Activated CD8-positive, alpha-beta T cell treated with anti-CD3 and anti-CD28 coated beads for 36 hours (primary cell): ENCODE results near the gene MTCL1. TPM values are rescaled to one million over a fixed set of nuclear protein-coding genes. Genes with fewer than 3 reads are reported as not detected.

ENCODE experiments used
- ATAC-seq: fragments of 200-7000 bp; cut with Tn5 transposase; one replicate; pipeline ENCODE4 v1.10.0; 2021; ENCODE audit warnings: mild to moderate bottlenecking, moderate library complexity
- CTCF ChIA-PET: fragments of 350-600 bp; sonication (Branson Sonifier 250); formaldehyde crosslinking; loops from one replicate; lab custom pipeline; 2021; ENCODE audit warnings: antibody characterized with exemption; lab: Charles Lee
- POLR2A ChIA-PET: fragments of 350-600 bp; sonication (Branson Sonifier 250); formaldehyde crosslinking; loops from one replicate; lab custom pipeline; 2021; ENCODE audit warnings: antibody characterized with exemption; lab: Charles Lee
- DNase-seq: peaks from one replicate; pipeline ENCODE4 v3.0.0-alpha.2; 2020
- H3K27ac Mint-ChIP-seq: one replicate; pipeline ENCODE4 v1.8.0; 2021; ENCODE audit warnings: mild to moderate bottlenecking, mixed read lengths
- H3K27me3 Mint-ChIP-seq: one replicate; pipeline ENCODE4 v1.8.0; 2021; ENCODE audit warnings: mixed read lengths
- H3K36me3 Mint-ChIP-seq: one replicate; pipeline ENCODE4 v1.8.0; 2021; ENCODE audit warnings: low read depth, mixed read lengths
- H3K4me1 Mint-ChIP-seq: one replicate; pipeline ENCODE4 v1.8.0; 2021; ENCODE audit warnings: low read depth, mixed read lengths
- H3K4me3 Mint-ChIP-seq: one replicate; pipeline ENCODE4 v1.8.0; 2021; ENCODE audit warnings: mild to moderate bottlenecking, moderate library complexity, mixed read lengths
- H3K9me3 Mint-ChIP-seq: one replicate; pipeline ENCODE4 v1.8.0; 2021; ENCODE audit warnings: mixed read lengths
- intact Hi-C: fragments of 100-400 bp; cut with micrococcal nuclease; formaldehyde crosslinking; loops from one replicate; pipeline ENCODE4 v1.10.0; 2022
- total RNA-seq, 2 experiments: library from RNA; stranded (reverse); gene quantifications; one replicate each; pipeline ENCODE4 v1.2.3, GENCODE V29; 2021
- TF ChIP-seq, protein P1 (sequence below): fragments of 200-600 bp; IDR thresholded peaks from one replicate; pipeline ENCODE4 v1.8.0; 2022; ENCODE audit warnings: antibody characterized with exemption, mild to moderate bottlenecking

MTCL1 gene
- total RNA-seq, 2 experiments from 2014 or later, result 0.25 to 0.52 TPM

DNA sequence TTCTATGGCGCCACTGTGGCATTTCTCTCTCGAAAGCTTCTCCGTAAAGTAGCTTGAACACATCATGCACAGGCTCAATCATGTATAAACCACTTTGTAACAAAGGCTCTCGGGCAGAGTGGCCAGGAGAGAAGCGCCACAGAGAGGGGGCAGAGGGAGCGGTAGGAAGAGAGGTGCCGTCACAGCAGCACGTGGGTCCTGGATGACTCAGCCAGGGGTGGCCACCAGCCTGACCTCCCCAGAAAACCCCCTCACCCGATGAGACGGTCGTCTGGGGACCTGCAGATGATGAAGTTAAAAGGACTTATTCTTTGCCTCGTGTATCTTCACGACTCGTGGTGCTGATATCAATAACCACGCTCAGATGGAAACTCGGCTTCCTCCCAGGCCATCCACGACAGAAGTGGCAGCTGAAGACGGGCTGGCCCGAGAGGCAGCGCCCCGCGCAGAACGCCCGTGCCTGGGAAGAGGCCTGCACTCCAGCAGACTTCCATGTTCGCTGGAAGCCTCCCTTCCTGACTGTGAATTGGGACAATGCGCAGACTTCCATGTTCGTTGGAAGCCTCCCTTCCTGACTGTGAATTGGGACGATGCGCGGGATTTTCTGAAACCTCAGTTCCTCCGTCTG is 46.4 kb upstream of the MTCL1 start:
- H3K4me1 Mint-ChIP-seq, result no peaks in the 10 kb centered on the region

DNA sequence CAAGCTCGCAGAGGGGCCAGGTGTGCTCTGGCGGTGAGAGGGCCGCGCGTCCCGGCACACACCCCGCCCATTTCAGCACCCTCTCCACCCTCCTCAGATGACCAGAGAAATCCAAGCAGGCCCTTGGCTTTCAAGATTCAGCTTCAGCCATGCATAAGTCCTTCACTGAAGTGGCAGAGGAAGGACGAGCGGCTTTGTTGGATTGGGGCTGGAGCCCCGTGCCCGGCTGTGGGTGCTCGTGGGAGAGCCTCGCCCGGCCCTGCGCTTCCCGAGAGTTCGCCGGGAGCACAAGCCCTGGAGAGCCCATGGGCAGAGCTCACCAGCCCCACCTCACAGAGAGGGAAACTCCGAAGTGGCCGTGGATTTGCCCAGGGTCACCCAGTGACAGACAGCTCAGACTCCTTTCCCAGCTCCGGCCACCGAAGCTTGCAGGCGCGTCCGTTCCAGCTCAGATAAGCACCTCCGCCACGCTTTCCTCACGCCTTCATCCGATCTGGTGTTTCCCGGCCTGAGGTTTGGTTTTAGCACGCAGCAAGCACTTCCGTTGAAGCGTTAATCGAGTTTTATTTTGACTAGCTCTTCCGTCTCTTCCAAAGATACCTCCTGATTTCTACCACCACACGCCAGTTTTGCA is 45.6 kb upstream of the MTCL1 start:
- Mint-ChIP-seq H3K4me3 (no peak overlapping the region), H3K36me3 (no peaks in the 10 kb centered on the region), H3K9me3 (no peaks in the 10 kb centered on the region), H3K27ac (no peak overlapping the region), H3K4me1 (no peaks in the 10 kb centered on the region), H3K27me3 (peaks cover 7% of the 10 kb centered on the region)
- TF ChIP-seq, protein P1, sequence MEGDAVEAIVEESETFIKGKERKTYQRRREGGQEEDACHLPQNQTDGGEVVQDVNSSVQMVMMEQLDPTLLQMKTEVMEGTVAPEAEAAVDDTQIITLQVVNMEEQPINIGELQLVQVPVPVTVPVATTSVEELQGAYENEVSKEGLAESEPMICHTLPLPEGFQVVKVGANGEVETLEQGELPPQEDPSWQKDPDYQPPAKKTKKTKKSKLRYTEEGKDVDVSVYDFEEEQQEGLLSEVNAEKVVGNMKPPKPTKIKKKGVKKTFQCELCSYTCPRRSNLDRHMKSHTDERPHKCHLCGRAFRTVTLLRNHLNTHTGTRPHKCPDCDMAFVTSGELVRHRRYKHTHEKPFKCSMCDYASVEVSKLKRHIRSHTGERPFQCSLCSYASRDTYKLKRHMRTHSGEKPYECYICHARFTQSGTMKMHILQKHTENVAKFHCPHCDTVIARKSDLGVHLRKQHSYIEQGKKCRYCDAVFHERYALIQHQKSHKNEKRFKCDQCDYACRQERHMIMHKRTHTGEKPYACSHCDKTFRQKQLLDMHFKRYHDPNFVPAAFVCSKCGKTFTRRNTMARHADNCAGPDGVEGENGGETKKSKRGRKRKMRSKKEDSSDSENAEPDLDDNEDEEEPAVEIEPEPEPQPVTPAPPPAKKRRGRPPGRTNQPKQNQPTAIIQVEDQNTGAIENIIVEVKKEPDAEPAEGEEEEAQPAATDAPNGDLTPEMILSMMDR, result no peak
- intact Hi-C loops, result no loop called here
- ChIA-PET POLR2A (no interaction called here), CTCF (interaction anchor here (0.6 to 1.3 kb wide), 4 partner anchors 12 to 328 kb away, joined by 3 to 5 read pairs (median 4); no protein-coding TSS in a partner anchor)
- DNase-seq, result no peak
- ATAC-seq, result no peak

More for the DNA sequence above, 46.4 kb upstream of the MTCL1 start:
- Mint-ChIP-seq H3K27me3 (peaks cover 11% of the 10 kb centered on the region), H3K36me3 (no peaks in the 10 kb centered on the region), H3K9me3 (no peaks in the 10 kb centered on the region), H3K4me3 (no peak overlapping the region), H3K27ac (no peak overlapping the region)
- ATAC-seq (no peak), DNase-seq (no peak)
- CTCF ChIA-PET, result interaction anchor here (0.9 kb wide), 1 partner anchor 37 kb away, joined by 3 read pairs; no protein-coding TSS in a partner anchor
- POLR2A ChIA-PET, result no interaction called here
- intact Hi-C loops, result no loop called here
- TF ChIP-seq, protein P1, result no peak

DNA sequence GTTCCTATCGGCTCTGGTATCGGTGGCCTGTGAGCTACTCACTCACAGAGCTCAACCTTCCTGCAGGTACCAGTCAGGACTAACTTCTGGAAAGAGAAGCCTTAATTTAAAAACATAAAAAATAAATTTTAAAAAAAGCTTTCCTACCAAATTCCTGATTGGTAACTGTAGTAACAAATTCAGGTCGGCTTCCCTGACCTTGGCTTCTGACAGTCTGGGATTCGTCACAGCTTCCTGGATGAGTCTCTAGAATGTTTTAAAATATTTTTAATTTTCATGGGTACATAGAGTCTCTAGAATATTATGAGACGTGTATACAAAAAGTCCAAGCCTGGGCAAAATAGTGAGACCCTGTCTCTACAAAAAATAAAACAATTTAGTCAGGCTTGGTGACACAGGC is 45.0 kb upstream of the MTCL1 start:
- H3K27me3 Mint-ChIP-seq, result peaks cover 6% of the 10 kb centered on the region
- H3K9me3 Mint-ChIP-seq, result no peaks in the 10 kb centered on the region
- ChIA-PET POLR2A (no interaction called here), CTCF (interaction anchor here (0.6 to 1.3 kb wide), 4 partner anchors 11 to 327 kb away, joined by 3 to 5 read pairs (median 4); no protein-coding TSS in a partner anchor)
- H3K4me3 Mint-ChIP-seq, result no peak overlapping the region
- H3K36me3 Mint-ChIP-seq, result no peaks in the 10 kb centered on the region
- H3K27ac Mint-ChIP-seq, result no peak overlapping the region
- peaks cover 4% of the 10 kb centered on the region for H3K4me1 Mint-ChIP-seq
- TF ChIP-seq, protein P1, result no peak
- intact Hi-C loops, result no loop called here
- no peak for DNase-seq
- ATAC-seq, result no peak

DNA sequence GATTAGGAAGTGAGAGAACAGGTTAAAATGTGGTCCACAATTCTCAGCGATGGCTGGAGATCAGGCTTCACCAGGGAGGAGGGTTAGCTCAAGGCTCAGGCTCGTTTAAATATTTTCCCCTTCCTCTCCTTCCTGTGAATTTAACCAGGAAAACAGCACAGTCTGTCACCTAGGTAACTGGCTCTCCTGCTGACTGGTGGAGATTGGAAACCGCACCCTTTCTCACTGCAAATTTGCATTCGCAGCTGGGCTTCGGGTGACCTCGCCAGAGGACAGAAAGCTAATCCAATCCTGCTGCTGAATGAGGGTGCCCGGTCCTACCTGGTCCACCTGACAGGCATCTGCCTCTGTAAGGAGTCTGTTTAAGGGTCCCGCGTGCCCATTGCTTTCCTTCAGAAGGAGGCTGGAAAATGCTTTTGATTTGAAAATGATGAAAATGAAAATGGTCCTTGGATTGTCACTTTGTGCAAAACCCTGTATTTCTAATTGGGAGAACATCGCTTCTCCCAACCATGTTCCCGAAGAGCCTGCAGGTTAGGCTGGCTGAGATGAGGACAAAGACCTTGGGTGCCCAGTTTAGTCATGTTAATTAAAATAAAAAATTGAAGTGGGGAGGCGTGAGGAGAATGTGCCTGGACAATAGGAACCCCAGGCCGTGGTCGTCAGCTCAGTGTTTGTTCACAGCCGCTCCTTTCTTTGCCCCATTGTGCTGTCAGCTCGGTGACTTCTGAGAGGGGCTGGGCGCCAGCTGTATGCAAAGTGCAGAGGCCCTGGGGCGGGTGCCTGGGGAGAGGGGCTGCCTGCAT is 43.4 kb upstream of the MTCL1 start:
- Mint-ChIP-seq H3K27me3 (peaks cover 6% of the 10 kb centered on the region), H3K36me3 (no peaks in the 10 kb centered on the region), H3K4me1 (peaks cover 4% of the 10 kb centered on the region), H3K4me3 (no peak overlapping the region), H3K27ac (no peak overlapping the region), H3K9me3 (no peaks in the 10 kb centered on the region)
- ChIA-PET POLR2A (interaction anchor here (0.6 kb wide), 1 partner anchor 29 kb away, joined by 3 read pairs; no protein-coding TSS in a partner anchor), CTCF (interaction anchor here (0.9 to 1.5 kb wide), 3 partner anchors 9 to 326 kb away, joined by 3 to 5 read pairs (median 5); no protein-coding TSS in a partner anchor)
- no peak for ATAC-seq
- no peak for DNase-seq
- intact Hi-C loops, result no loop called here
- TF ChIP-seq, protein P1, result no peak
